GM23338 (cell line): ENCODE measurements around the gene TLCD3B. TPM values are rescaled to one million over a fixed set of nuclear protein-coding genes. Genes with fewer than 3 reads are reported as not detected.

ENCODE experiments used
- ATAC-seq: fragments of 200-7000 bp; cut with Tn5 transposase; 3 replicates; pipeline ENCODE4 v1.9.1; 2020
- DNase-seq: peaks from one replicate; pipeline ENCODE4 v3.0.0-alpha.2; 2015; ENCODE audit warnings: low spot score
- H2AFZ ChIP-seq: fragments of 200-600 bp; sonication (generic); 2 replicates; pipeline ENCODE4 v1.8.0; 2016; ENCODE audit warnings: antibody characterized with exemption, mild to moderate bottlenecking, moderate library complexity
- H3F3A ChIP-seq: fragments of 200-600 bp; sonication (generic); replicated peaks from 2 replicates; pipeline ENCODE4 v1.8.0; 2017; ENCODE audit warnings: antibody characterized with exemption, mixed run types, low read depth
- H3K27ac ChIP-seq: fragments of 200-600 bp; sonication (generic); 2 replicates; pipeline ENCODE4 v1.6.1; 2016; ENCODE audit warnings: low read depth
- H3K27me3 ChIP-seq: fragments of 200-600 bp; sonication (generic); 2 replicates; pipeline ENCODE4 v1.8.0; 2016; ENCODE audit warnings: mild to moderate bottlenecking, mixed run types, moderate library complexity; ENCODE audit not compliant: insufficient read depth
- H3K36me3 ChIP-seq: fragments of 200-600 bp; sonication (generic); 2 replicates; pipeline ENCODE4 v1.8.0; 2016; ENCODE audit warnings: mild to moderate bottlenecking; ENCODE audit not compliant: insufficient read depth
- H3K4me1 ChIP-seq: fragments of 200-600 bp; sonication (generic); 2 replicates; pipeline ENCODE4 v1.8.0; 2016; ENCODE audit warnings: mild to moderate bottlenecking, moderate library complexity; ENCODE audit not compliant: insufficient read depth
- H3K4me2 ChIP-seq: fragments of 200-600 bp; sonication (generic); 2 replicates; pipeline ENCODE4 v1.7.1; 2017; ENCODE audit warnings: mixed run types
- H3K4me3 ChIP-seq: fragments of 200-600 bp; sonication (generic); 2 replicates; pipeline ENCODE4 v1.6.1; 2016; ENCODE audit warnings: mixed run types
- H3K79me2 ChIP-seq: fragments of 200-600 bp; sonication (generic); replicated peaks from 2 replicates; pipeline ENCODE4 v1.8.0; 2017; ENCODE audit warnings: mild to moderate bottlenecking; ENCODE audit not compliant: insufficient read depth
- H3K9me2 ChIP-seq: fragments of 200-600 bp; sonication (generic); 2 replicates; pipeline ENCODE4 v1.8.0; 2017; ENCODE audit not compliant: insufficient read depth
- H4K20me1 ChIP-seq: fragments of 200-600 bp; sonication (generic); replicated peaks from 2 replicates; pipeline ENCODE4 v1.8.0; 2017; ENCODE audit warnings: mild to moderate bottlenecking; ENCODE audit not compliant: insufficient read depth
- H3K27ac Mint-ChIP-seq: 2 replicates; pipeline ENCODE4 v1.8.0; 2020; ENCODE audit warnings: inconsistent platforms, mild to moderate bottlenecking, moderate library complexity, mixed read lengths
- H3K27me3 Mint-ChIP-seq: 3 replicates; pipeline ENCODE4 v1.8.0; 2022; ENCODE audit warnings: low read depth, mild to moderate bottlenecking, moderate library complexity, mixed read lengths, inconsistent platforms; ENCODE audit not compliant: insufficient read depth, poor library complexity
- H3K36me3 Mint-ChIP-seq: 3 replicates; pipeline ENCODE4 v1.8.0; 2021; ENCODE audit warnings: low read depth, mild to moderate bottlenecking, inconsistent platforms, moderate library complexity, mixed read lengths
- H3K4me1 Mint-ChIP-seq: 3 replicates; pipeline ENCODE4 v1.8.0; 2020; ENCODE audit warnings: mild to moderate bottlenecking, inconsistent platforms, mixed read lengths
- H3K4me3 Mint-ChIP-seq: 3 replicates; pipeline ENCODE4 v1.8.0; 2021; ENCODE audit warnings: moderate library complexity, mild to moderate bottlenecking, inconsistent platforms, mixed read lengths
- H3K9me3 Mint-ChIP-seq: 3 replicates; pipeline ENCODE4 v1.8.0; 2020; ENCODE audit warnings: moderate library complexity, mild to moderate bottlenecking, inconsistent platforms, mixed read lengths
- EZH2phosphoT487 ChIP-seq: fragments of 200-600 bp; sonication (generic); IDR thresholded peaks from one replicate; pipeline ENCODE4 v1.8.1; 2018; ENCODE audit warnings: antibody characterized with exemption; ENCODE audit not compliant: unreplicated experiment
- ZNF114 ChIP-seq: fragments of 250-450 bp; sonication (Bioruptor Pico); IDR thresholded peaks from 2 replicates; pipeline ENCODE4 v1.5.0; 2020; ENCODE audit warnings: mild to moderate bottlenecking, moderate library complexity
- ZNF331 ChIP-seq: fragments of 250-450 bp; sonication (Bioruptor Pico); IDR thresholded peaks from 2 replicates; pipeline ENCODE4 v1.5.0; 2020; ENCODE audit warnings: low read depth, mild to moderate bottlenecking, moderate library complexity
- ZNF462 ChIP-seq: fragments of 250-450 bp; sonication (Bioruptor Pico); IDR thresholded peaks from 2 replicates; pipeline ENCODE4 v1.5.0; 2020; ENCODE audit warnings: mild to moderate bottlenecking, moderate library complexity
- polyA plus RNA-seq: library from polyadenylated mRNA; unstranded; fragments of >200 nt; fragmentation: Nextera tagmentation; extraction: Ambion mirVana; gene quantifications from 2 replicates; pipeline ENCODE4 v1.2.1, GENCODE V29; 2016
- total RNA-seq: library from RNA; depleted of rRNA; stranded (reverse); fragments of >200 nt; shearing (Covaris generic); gene quantifications from 2 replicates; pipeline ENCODE4 v1.2.3, GENCODE V29; 2014
- TF ChIP-seq, protein P1 (sequence below), 2 experiments: fragments of 200-600 bp in 1 of 2; sonication (generic) in 1 of 2; conservative IDR thresholded peaks; 2 replicates each; pipeline versions ENCODE4 v1.5.1 to v1.6.1; 2016 to 2017; ENCODE audit warnings: antibody characterized with exemption in 2 of 2, low read depth in 2 of 2, mild to moderate bottlenecking in 2 of 2, moderate library complexity in 1 of 2

TLCD3B gene
- total and polyA plus RNA-seq, 2 experiments from 2014 or later, result 14.2 to 37.4 TPM

- peaks cover 33% of the 10 kb centered on the region for H3K36me3 Mint-ChIP-seq
- H3K4me1 ChIP-seq, result peaks cover 24% of the 10 kb centered on the region
- peak overlapping the region; percentile 80 for H3K4me2 ChIP-seq
- H3K27ac ChIP-seq, result no peak overlapping the region
- DNase-seq, result peak; percentile 88
- peak overlapping the region; percentile 50 for H3K4me3 ChIP-seq
- no peaks in the 10 kb centered on the region for H3K9me2 ChIP-seq
- H3K27ac Mint-ChIP-seq, result no peak overlapping the region
- H3K27me3 Mint-ChIP-seq, result peaks cover 15% of the 10 kb centered on the region
- H2AFZ ChIP-seq, result no peak overlapping the region
- peak; percentile 53 for ATAC-seq
- H3K9me3 Mint-ChIP-seq, result peaks cover 2% of the 10 kb centered on the region; the same call in 2 of the 3 replicates
- TF ChIP-seq ZNF331 (CRISPR knock-in tag) (no peak), ZNF462 (no peak), EZH2phosphoT487 (no peak), ZNF114 (CRISPR knock-in tag) (no peak)
- TF ChIP-seq, protein P1, sequence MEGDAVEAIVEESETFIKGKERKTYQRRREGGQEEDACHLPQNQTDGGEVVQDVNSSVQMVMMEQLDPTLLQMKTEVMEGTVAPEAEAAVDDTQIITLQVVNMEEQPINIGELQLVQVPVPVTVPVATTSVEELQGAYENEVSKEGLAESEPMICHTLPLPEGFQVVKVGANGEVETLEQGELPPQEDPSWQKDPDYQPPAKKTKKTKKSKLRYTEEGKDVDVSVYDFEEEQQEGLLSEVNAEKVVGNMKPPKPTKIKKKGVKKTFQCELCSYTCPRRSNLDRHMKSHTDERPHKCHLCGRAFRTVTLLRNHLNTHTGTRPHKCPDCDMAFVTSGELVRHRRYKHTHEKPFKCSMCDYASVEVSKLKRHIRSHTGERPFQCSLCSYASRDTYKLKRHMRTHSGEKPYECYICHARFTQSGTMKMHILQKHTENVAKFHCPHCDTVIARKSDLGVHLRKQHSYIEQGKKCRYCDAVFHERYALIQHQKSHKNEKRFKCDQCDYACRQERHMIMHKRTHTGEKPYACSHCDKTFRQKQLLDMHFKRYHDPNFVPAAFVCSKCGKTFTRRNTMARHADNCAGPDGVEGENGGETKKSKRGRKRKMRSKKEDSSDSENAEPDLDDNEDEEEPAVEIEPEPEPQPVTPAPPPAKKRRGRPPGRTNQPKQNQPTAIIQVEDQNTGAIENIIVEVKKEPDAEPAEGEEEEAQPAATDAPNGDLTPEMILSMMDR (conservative IDR thresholded peaks at IDR 0.05; ENCODE audit: low read depth in 2 of 2), result peak; percentile 71 to 72
- H3K27me3 ChIP-seq, result no peaks in the 10 kb centered on the region
- peaks cover 7% of the 10 kb centered on the region; the same call in 1 of the 2 replicates for H3K79me2 ChIP-seq
- peaks cover 9% of the 10 kb centered on the region for H3F3A ChIP-seq
- H3K4me3 Mint-ChIP-seq, result peak overlapping the region; percentile 64
- H3K4me1 Mint-ChIP-seq, result peaks cover 42% of the 10 kb centered on the region
- H4K20me1 ChIP-seq, result peaks cover 10% of the 10 kb centered on the region; the same call in 1 of the 2 replicates
- peaks cover 5% of the 10 kb centered on the region; the same call in 1 of the 2 replicates for H3K36me3 ChIP-seq
Observed at GRCh38 chr16:30000735-30001631, 30.1 kb downstream of the TLCD3B start.
